ENCODE data around the gene USP33. TPM values are rescaled to one million over a fixed set of nuclear protein-coding genes. Genes with fewer than 3 reads are reported as not detected.

The USP33 gene
- total and polyA plus RNA-seq, 10 of the 15 experiments (the other 5 are each of a cell fraction or from before 2014, with no cell fraction given), result 13.1 to 49.9 (median 32.2) TPM

GRCh38 chr1:77781683-77782082 lies 22.0 kb upstream of the USP33 start:
- RAD21 ChIA-PET (ENCODE audit: unreplicated experiment), result no interaction called here
- Histone ChIP-seq H3K27ac (ENCODE audit: control insufficient read depth, insufficient read depth) (no peak overlapping the region), H2AFZ (ENCODE audit: control insufficient read depth, low read depth, low read length) (no peak overlapping the region), H3K79me2 (ENCODE audit: control insufficient read depth, insufficient read depth, low read length) (peaks cover 29% of the 10 kb centered on the region), H3K4me3 (peak overlapping the region; percentile 31; the same call in 1 of the 2 replicates), H3K27me3 (replicated peaks in 1 of 2; ENCODE audit: control insufficient read depth in 2 of 2, insufficient read depth in 2 of 2, low read length in 1 of 2) (no peaks in the 10 kb centered on the region), H3K4me1 (ENCODE audit: control insufficient read depth, insufficient read depth, low read length) (peaks cover 7% of the 10 kb centered on the region; the same call in 1 of the 2 replicates), H3K9me3 (replicated peaks; ENCODE audit: control insufficient read depth, insufficient read depth, low read length) (no peaks in the 10 kb centered on the region; the same call in 1 of the 3 replicates), H3K9ac (ENCODE audit: control insufficient read depth, insufficient read depth, low read length) (no peak overlapping the region), H3K4me2 (ENCODE audit: control insufficient read depth, insufficient read depth) (peak overlapping the region; percentile 15), H4K20me1 (ENCODE audit: control insufficient read depth, insufficient read depth) (no peaks in the 10 kb centered on the region), H3K36me3 (ENCODE audit: control insufficient read depth in 2 of 2, insufficient read depth in 2 of 2, low read length in 1 of 2) (peaks cover 0 to 2% of the 10 kb centered on the region in 2 experiments; a peak in 3 of 4 replicates)
- FAIRE-seq (peak; percentile 72), ATAC-seq (peak; percentile 56), DNase-seq (ENCODE audit: low read depth, low spot score) (no peak)
- TF ChIP-seq ZNF24 (IDR thresholded peaks at IDR 0.05) (0 out of 2 replicates have a peak, but pooled peaks have one; percentile 9), BACH1 (IDR thresholded peaks at IDR 0.05; ENCODE audit: borderline replicate concordance) (no peak), TBL1XR1 (IDR thresholded peaks at IDR 0.05; ENCODE audit: low read depth, low read length) (no peak), RELA (IDR thresholded peaks at IDR 0.05; ENCODE audit: borderline replicate concordance, partially characterized antibody) (no peak), RUNX3 (IDR thresholded peaks at IDR 0.05; ENCODE audit: low read length) (peak; percentile 34), POLR2AphosphoS5 (IDR thresholded peaks at IDR 0.05; ENCODE audit: low read length) (no peak), KLF5 (IDR thresholded peaks at IDR 0.05; ENCODE audit: partially characterized antibody) (no peak), MTA2 (IDR thresholded peaks at IDR 0.05; ENCODE audit: low read depth) (0 out of 2 replicates have a peak, but pooled peaks have one; percentile 55), ZNF384 (IDR thresholded peaks at IDR 0.05; ENCODE audit: borderline replicate concordance, low read depth, low read length) (peak; percentile 54; the same call in 1 of the 2 replicates), IKZF2 (IDR thresholded peaks at IDR 0.05) (peak in 1 of 2 experiments; percentile 17; a peak in 1 of 4 replicates), PKNOX1 (IDR thresholded peaks at IDR 0.05) (0 out of 2 replicates have a peak, but pooled peaks have one; percentile 22), ZNF207 (IDR thresholded peaks at IDR 0.05; ENCODE audit: borderline replicate concordance) (no peak)
- TF ChIP-seq, protein P1, sequence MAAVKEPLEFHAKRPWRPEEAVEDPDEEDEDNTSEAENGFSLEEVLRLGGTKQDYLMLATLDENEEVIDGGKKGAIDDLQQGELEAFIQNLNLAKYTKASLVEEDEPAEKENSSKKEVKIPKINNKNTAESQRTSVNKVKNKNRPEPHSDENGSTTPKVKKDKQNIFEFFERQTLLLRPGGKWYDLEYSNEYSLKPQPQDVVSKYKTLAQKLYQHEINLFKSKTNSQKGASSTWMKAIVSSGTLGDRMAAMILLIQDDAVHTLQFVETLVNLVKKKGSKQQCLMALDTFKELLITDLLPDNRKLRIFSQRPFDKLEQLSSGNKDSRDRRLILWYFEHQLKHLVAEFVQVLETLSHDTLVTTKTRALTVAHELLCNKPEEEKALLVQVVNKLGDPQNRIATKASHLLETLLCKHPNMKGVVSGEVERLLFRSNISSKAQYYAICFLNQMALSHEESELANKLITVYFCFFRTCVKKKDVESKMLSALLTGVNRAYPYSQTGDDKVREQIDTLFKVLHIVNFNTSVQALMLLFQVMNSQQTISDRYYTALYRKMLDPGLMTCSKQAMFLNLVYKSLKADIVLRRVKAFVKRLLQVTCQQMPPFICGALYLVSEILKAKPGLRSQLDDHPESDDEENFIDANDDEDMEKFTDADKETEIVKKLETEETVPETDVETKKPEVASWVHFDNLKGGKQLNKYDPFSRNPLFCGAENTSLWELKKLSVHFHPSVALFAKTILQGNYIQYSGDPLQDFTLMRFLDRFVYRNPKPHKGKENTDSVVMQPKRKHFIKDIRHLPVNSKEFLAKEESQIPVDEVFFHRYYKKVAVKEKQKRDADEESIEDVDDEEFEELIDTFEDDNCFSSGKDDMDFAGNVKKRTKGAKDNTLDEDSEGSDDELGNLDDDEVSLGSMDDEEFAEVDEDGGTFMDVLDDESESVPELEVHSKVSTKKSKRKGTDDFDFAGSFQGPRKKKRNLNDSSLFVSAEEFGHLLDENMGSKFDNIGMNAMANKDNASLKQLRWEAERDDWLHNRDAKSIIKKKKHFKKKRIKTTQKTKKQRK (IDR thresholded peaks at IDR 0.05; ENCODE audit: low read depth, low read length), result no peak
- TF ChIP-seq, protein P2, sequence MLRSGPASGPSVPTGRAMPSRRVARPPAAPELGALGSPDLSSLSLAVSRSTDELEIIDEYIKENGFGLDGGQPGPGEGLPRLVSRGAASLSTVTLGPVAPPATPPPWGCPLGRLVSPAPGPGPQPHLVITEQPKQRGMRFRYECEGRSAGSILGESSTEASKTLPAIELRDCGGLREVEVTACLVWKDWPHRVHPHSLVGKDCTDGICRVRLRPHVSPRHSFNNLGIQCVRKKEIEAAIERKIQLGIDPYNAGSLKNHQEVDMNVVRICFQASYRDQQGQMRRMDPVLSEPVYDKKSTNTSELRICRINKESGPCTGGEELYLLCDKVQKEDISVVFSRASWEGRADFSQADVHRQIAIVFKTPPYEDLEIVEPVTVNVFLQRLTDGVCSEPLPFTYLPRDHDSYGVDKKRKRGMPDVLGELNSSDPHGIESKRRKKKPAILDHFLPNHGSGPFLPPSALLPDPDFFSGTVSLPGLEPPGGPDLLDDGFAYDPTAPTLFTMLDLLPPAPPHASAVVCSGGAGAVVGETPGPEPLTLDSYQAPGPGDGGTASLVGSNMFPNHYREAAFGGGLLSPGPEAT (IDR thresholded peaks at IDR 0.05; ENCODE audit: low read depth), result 0 out of 2 replicates have a peak, but pooled peaks have one; percentile 28
- in situ Hi-C loops (cut with MboI) (no loop called here), intact Hi-C loops (cut with micrococcal nuclease; ENCODE audit: unreplicated experiment) (no loop called here)
- CTCF ChIA-PET, result interaction anchor here (0.8 kb wide), 1 partner anchor 26 kb away, joined by 4 read pairs; no protein-coding TSS in a partner anchor
- SMC1A ChIA-PET (ENCODE audit: uncharacterized antibody, unreplicated experiment), result interaction anchor here (1.1 kb wide), 2 partner anchors 11 to 197 kb away, joined by 3 to 4 read pairs; partner anchors contain the start of gene FUBP1
- 92% methylated on average over 1 of the region's 1 CpG for WGBS (ENCODE audit: insufficient coverage, insufficient replicate concordance, low lambda C conversion rate, missing lambda C conversion rate)
- BruUV-seq (replicated peaks), result no TSS peak
- POLR2A ChIA-PET, result interaction anchor here (0.6 to 2.6 kb wide), 2 partner anchors 11 to 76 kb away, joined by 8 to 20 read pairs; no protein-coding TSS in a partner anchor

All from GM12878 (cell line).